Measurements from ENCODE around the gene PEX6.

PEX6 gene

DNA sequence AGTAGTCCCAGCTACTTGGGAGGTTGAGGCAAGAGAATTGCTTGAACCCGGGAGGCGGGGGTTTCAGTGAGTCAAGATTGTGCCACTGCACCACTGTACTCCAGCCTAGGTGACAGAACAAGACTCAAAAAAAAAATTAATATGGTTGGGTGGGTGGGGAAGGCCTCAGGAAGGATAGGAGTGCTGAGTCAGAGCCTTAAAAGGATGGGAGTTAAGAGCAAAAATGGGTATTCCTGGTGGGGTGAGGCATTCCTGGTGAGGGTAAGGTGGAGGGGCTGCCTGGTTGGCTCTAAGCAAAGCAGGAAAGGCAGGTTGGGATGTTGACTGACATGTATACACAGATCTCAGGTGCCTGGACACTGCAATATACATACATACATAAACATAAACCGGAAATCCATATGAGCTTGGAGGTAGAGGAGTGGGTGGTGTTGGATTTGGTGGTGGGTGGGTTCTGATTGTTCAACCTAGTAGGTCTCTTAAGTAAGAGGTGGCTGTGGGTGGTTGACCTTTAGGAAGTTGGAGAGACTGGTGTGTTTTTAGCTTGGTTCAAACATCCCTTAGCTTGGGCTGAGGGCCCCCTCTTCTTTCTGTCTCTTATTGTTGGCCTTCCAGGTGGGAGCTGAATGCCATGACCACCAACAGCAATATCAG, 41.2 kb upstream of the PEX6 start:
- Histone ChIP-seq H3K4me3 (ENCODE audit: low read depth, low read length) (no peak overlapping the region), H3K36me3 (peaks cover 16% of the 10 kb centered on the region), H3K27me3 (no peaks in the 10 kb centered on the region), H3K4me1 (peaks cover 3% of the 10 kb centered on the region; the same call in 1 of the 2 replicates), H3K9me3 (no peaks in the 10 kb centered on the region)
- DNase-seq, result no peak
- TF ChIP-seq, protein P1, sequence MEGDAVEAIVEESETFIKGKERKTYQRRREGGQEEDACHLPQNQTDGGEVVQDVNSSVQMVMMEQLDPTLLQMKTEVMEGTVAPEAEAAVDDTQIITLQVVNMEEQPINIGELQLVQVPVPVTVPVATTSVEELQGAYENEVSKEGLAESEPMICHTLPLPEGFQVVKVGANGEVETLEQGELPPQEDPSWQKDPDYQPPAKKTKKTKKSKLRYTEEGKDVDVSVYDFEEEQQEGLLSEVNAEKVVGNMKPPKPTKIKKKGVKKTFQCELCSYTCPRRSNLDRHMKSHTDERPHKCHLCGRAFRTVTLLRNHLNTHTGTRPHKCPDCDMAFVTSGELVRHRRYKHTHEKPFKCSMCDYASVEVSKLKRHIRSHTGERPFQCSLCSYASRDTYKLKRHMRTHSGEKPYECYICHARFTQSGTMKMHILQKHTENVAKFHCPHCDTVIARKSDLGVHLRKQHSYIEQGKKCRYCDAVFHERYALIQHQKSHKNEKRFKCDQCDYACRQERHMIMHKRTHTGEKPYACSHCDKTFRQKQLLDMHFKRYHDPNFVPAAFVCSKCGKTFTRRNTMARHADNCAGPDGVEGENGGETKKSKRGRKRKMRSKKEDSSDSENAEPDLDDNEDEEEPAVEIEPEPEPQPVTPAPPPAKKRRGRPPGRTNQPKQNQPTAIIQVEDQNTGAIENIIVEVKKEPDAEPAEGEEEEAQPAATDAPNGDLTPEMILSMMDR (IDR thresholded peaks at IDR 0.05; ENCODE audit: low read depth, low read length), result no peak

DNA sequence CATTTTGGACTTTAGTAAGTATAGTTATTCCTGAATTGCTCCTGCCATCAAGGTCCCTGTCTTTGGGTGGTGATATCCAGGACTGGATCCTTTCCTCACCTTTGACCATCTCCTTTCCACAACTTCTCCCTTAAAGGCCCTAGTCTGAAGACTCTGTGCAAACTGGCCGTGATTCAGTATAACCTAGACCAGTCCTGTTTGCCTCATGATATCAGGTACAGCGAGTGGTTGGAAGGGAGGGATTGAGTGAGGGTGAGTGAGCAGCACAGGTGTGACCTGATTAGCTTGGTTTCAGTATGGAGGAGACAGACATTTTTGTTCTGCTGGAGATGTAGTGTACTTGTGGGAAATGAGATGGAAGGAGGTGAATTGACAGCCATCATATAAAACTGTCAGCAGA, 40.2 kb upstream of the PEX6 start:
- Histone ChIP-seq H3K27me3 (no peaks in the 10 kb centered on the region), H3K4me3 (ENCODE audit: low read depth, low read length) (no peak overlapping the region), H3K9me3 (no peaks in the 10 kb centered on the region), H3K36me3 (peaks cover 6% of the 10 kb centered on the region; the same call in 1 of the 2 replicates), H3K4me1 (peaks cover 3% of the 10 kb centered on the region; the same call in 1 of the 2 replicates)
- TF ChIP-seq, protein P1 (IDR thresholded peaks at IDR 0.05; ENCODE audit: low read depth, low read length), result no peak
- no peak for DNase-seq

DNA sequence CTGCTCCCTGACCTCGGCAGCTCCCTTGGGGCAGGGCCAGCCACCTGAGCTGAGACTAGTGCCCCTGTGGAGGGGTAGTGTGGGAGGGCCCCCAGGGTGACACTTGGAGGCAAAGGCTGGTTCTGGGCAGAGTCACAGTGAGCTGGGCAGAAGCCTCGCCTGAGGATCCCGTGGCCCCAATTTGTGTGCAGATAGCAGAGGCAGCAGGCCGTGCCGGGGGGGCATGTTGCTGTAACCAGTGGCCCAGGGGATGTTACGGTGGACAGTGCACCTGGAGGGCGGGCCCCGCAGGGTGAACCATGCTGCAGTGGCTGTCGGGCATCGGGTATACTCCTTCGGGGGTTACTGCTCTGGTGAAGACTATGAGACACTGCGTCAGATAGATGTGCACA, 38.0 kb upstream of the PEX6 start:
- TF ChIP-seq, protein P1 (IDR thresholded peaks at IDR 0.05; ENCODE audit: low read depth, low read length), result no peak
- H3K4me1 ChIP-seq, result peaks cover 3% of the 10 kb centered on the region; the same call in 1 of the 2 replicates
- H3K4me3 ChIP-seq (ENCODE audit: low read depth, low read length), result no peak overlapping the region
- H3K36me3 ChIP-seq, result peaks cover 6% of the 10 kb centered on the region; the same call in 1 of the 2 replicates
- no peak for DNase-seq
- no peaks in the 10 kb centered on the region for H3K27me3 ChIP-seq
- no peaks in the 10 kb centered on the region for H3K9me3 ChIP-seq

DNA sequence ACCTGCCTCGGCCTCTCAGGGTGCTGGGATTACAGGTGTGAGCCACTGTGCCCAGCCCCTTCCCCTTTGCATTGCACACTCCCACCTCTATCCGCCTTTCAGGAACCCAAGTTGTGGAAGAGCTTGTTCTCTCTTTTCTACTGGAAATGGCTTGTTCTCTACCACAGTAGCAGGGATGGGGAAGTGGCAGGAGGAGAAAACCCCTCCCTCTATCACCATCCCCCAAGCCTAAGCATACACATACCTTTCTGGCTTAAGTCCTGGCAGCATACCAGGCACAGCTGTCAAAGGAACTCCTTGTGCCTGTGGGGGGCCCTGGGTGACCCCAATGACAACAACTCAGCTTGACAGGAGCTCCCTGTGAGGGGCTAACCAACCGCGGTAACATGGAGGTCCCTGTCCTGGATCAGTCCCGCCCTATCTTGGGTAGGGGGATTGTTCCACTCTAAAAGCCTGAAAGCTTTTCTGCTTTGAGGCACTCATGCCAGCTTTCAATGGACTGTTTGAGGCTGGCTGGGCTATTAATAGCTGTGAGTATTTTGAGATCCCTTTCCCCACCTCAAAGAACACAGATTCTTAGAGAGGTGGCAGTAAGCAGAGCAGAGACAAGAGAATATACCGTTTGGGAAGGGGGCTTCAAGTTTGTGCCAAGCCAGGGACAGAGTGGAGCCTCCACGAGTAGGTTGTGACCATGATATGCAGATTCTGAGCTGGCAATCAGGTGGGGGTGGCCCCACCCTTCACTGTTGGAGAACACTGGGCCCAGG, 37.4 kb upstream of the PEX6 start:
- H3K27me3 ChIP-seq, result no peaks in the 10 kb centered on the region
- peaks cover 3% of the 10 kb centered on the region; the same call in 1 of the 2 replicates for H3K4me1 ChIP-seq
- TF ChIP-seq, protein P1 (IDR thresholded peaks at IDR 0.05; ENCODE audit: low read depth, low read length), result no peak
- no peak for DNase-seq
- H3K36me3 ChIP-seq, result peaks cover 10% of the 10 kb centered on the region
- no peak overlapping the region for H3K4me3 ChIP-seq (ENCODE audit: low read depth, low read length)
- no peaks in the 10 kb centered on the region for H3K9me3 ChIP-seq

DNA sequence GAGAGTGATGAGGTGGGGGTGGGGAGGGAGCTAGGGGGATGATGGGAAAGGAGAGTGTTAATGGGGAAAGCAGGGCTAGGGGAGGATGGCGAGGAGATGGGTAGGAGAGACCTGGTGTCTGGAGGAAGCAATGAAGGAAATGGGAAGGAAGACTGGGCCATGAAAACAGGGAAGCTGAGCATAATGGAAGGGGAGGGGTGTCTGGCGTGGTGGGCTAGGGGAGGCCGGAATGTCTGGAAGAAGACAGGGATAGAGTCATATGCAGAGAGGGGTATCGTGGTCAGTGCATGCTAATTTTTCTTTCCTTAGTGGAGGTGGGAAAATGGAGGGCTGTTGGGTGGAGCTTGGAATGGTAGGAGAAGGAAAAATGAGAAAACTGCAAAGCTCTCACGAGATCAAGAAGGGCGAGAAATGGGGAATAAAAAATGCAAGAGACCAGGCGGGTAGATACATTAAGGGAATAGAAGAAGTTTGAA, 35.5 kb upstream of the PEX6 start:
- H3K9me3 ChIP-seq, result no peaks in the 10 kb centered on the region
- DNase-seq, result no peak
- no peaks in the 10 kb centered on the region for H3K4me1 ChIP-seq
- H3K36me3 ChIP-seq, result peaks cover 27% of the 10 kb centered on the region
- H3K4me3 ChIP-seq (ENCODE audit: low read depth, low read length), result peak overlapping the region; percentile 95
- no peaks in the 10 kb centered on the region for H3K27me3 ChIP-seq
- TF ChIP-seq, protein P1 (IDR thresholded peaks at IDR 0.05; ENCODE audit: low read depth, low read length), result no peak
